Left forelimb (tissue), 1 donor: ENCODE data around the gene MIDN.
"Not testable (repeated sequence)": the region's sequence is repeated elsewhere in the genome, so short reads cannot be mapped to it uniquely, and the experiment has no call there.

ENCODE experiments used
- DNase-seq: peaks from one replicate; pipeline ENCODE4 v3.0.0-alpha.2; 2018; ENCODE audit warnings: low spot score

The MIDN gene

DNA sequence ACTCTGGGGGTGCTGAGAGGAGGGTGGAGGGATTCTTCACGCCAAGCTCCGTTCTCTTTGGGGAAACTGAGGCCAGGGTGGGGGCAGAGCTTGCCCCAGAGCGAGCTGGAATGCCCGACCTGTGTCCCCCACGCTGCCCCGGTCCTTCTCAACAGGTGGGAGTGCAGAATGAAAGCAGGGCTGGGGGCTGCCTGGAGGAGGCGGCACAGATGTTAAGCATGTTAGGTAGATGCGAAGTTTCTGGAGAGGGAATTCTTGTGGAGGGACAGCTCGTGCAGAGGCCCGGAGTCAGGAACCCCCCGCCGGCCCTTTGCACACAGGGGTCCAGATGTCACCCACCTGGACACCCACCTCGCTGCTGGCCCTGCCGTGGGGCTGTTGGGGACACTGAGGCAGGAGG lies 46.3 kb downstream of the MIDN start:
- no peak for DNase-seq

DNA sequence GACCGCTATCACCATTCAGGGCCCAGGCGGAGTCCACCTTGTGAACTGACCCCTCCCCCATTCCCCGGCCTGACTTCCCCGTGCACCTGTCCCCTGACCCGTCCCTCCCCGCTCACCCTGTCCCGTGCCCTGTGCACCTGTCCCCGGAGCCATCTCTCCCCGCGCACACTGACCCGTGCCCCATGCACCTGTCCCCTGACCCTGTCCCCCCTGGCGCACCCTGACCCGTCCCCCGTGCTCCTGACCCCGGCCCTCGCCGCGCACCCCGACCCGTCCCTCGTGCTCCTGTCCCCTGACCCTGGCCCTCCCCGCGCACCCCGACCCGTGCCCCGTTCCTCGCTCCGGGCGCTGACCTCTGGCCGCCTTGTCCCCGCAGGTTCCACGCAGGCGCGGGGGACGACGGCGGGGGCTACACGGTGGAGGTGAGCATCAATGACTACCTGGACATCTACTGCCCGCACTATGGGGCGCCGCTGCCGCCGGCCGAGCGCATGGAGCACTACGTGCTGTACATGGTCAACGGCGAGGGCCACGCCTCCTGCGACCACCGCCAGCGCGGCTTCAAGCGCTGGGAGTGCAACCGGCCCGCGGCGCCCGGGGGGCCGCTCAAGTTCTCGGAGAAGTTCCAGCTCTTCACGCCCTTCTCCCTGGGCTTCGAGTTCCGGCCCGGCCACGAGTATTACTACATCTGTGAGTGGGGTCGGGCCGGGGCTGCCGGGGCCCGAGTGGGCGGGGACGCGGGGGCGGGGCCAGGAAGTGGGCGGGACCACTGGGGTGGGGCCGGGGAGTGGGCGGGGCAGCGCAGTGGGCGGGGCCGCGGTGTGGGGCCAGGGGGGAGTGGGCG lies 47.0 kb downstream of the MIDN start:
- DNase-seq, result no peak

- no peak for DNase-seq
These were observed 47.7 kb downstream of the MIDN start for GRCh38 chr19:1296078-1296477.

DNA sequence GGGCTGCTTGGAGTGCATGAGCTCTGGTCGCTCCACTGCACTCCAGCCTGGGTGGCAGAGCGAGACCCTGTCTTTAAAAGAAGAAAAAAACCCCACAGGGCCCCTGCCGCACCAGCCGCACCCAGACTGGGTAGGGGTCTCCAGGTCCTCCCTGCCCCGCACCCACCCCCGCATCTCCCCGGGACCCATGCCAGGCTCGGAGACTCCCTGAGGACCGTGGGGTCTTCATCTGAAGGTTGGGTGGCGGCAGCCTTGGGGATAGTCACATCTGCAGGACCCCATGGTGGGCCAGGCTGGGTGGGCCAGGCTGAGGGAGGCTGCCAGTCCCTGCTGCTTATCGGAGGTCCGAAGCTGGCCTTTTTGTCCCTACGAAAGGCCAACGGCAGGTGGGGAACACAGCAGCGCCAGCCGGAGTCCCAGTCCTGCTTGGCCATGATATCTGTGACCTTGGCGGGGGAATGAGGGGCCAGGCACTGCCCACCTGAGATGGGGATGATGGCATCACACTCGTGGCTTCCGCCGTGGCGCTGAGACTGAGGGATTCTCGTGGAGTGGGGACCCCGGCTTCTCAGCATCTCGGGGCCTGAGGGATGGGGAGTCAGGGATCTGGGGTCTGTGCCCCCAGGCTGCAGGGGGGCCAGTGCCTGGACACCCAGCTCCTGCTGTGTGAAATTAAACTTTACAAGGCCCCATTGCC lies 48.3 kb downstream of the MIDN start:
- DNase-seq, result no peak

DNA sequence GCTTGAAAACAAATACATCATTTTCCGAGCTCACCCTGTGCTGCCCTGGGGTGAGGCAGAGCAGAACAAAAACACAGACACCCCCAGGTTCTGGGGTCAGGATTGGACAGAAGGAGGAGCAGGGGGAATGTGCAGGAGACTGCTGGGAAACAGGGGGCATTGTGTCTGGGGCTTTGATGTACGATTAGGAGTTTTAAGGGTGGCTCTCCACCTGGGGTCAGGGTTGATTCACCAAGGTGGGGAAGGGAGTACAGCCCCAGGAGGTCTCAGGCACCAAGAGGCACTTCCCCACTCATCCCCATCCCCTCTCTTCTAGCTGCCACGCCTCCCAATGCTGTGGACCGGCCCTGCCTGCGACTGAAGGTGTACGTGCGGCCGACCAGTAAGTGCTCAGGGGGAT lies 49.9 kb downstream of the MIDN start:
- DNase-seq, result no peak

- DNase-seq, result no peak
These were observed 51.4 kb downstream of the MIDN start for GRCh38 chr19:1299801-1300200.

GRCh38 chr19:1300744-1301490 lies 52.5 kb downstream of the MIDN start:
- no peak for DNase-seq

DNA sequence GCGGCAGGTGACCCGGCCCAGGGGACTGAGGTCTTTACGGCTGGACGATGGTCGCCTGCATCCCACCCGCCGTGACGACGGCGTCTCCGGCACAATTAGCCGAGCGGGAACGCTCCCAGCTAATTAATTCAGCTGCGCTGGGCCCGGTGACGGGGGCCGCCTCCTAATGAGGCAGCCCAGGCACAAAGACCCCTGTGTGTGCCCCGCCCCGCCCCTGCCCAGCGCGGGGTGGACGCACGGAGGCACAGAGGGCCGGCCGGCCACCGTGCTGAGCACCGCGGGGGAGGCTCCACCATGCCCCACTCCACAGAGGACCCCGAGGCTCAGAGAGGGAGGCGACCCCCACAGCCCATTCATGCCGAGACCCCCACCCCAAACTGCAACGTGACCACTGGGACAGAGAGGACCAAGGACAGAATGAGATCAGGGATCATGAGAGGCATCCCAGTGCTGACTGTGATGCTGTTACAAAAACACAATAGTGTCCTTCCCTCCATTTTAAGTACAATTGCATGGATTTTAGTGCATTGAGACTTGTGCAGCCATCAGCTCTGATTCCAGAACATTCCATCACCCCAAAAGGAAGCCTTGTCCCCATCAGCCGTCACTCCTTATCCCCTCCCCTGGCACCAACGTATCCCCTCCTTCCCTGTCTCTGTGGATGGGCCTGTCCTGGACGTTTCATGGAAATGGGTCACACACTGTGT lies 54.3 kb downstream of the MIDN start:
- no peak for DNase-seq

GRCh38 chr19:1304197-1304924 lies 56.0 kb downstream of the MIDN start:
- no peak for DNase-seq

- DNase-seq, result not testable (repeated sequence)
These were observed 57.0 kb downstream of the MIDN start for GRCh38 chr19:1305354-1305753.

- no peak for DNase-seq
These were observed 58.9 kb downstream of the MIDN start for GRCh38 chr19:1307320-1307719.

DNA sequence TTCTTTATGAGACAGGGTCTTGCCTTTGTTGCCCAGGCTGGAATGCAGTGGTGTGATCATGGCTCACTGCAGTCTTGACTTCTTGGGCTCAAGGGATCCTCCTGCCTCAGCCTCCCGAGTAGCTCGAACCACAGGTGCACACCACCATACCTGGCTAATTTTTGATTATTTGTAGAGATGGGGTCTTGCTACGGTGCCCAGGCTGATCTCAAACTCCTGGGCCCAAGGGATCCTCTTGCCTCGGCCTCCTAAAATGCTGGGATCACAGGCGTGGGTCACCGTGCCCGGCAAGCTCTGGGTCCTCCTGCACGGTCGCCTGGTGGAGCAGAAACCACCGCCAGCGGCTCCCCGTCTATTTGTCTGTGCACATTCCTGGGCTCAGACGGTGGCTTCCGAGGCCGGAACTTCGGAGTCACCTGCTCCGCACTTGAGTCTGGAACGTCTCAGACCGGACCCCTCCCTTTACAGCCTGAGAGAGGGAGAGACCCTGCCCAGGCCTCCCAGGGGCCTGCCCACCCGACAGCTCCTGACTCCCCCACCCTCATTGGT lies 59.4 kb downstream of the MIDN start:
- DNase-seq, result no peak

DNA sequence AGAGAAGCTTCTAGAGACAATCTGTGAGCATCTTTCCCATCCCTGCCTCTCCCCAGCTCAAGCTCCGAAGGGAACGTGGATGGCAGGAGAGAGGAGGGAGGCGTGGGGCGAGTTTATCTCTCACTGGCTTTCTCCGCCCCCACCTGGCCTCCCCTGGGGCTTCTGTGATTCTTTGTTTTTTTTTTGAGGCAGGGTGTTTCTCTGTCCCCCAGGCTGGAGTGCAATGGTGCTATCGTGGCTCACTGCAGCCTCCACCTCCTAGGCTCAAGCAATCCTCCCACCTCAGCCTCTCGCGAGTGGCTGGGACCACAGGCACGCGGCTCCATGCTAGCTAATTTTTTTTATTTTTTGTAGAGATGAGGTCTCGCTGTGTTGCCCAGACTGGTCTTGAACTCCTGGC lies 60.3 kb downstream of the MIDN start:
- DNase-seq, result no peak
